ENCODE measurements around the gene C1QTNF9. TPM values are rescaled to one million over a fixed set of nuclear protein-coding genes. Genes with fewer than 3 reads are reported as not detected.
"Not testable (repeated sequence)": the region's sequence is repeated elsewhere in the genome, so short reads cannot be mapped to it uniquely, and the experiment has no call there.

Gene C1QTNF9, protein sequence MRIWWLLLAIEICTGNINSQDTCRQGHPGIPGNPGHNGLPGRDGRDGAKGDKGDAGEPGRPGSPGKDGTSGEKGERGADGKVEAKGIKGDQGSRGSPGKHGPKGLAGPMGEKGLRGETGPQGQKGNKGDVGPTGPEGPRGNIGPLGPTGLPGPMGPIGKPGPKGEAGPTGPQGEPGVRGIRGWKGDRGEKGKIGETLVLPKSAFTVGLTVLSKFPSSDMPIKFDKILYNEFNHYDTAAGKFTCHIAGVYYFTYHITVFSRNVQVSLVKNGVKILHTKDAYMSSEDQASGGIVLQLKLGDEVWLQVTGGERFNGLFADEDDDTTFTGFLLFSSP
- polyA plus RNA-seq (ENCODE audit: insufficient read length), result 8.7 TPM

DNA sequence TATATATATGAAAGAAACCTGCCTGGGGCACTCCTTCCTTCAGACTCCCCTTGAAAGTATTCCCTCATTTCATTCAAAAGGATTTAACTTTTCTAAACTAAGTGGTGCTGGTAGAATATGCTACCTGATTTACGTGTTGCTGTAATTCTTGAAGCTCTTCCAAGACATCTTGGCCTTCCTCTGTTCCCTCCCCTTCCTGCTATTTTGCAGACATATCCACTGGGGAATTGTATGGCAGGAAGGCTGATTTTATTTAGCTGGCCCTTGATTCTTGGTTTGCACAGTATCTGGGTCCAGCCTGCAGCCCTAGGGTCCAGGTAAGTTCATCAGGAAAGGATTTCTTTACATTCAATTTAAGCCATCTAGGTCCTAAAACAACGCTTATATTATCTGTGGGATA, at the start of gene C1QTNF9:
TSS of gene C1QTNF9 (plus strand) at position 281 of the 400 bp plus-strand sequence. CDS start 6,424 bp downstream, outside the sequence.
- DNase-seq, result not testable (repeated sequence)

DNA sequence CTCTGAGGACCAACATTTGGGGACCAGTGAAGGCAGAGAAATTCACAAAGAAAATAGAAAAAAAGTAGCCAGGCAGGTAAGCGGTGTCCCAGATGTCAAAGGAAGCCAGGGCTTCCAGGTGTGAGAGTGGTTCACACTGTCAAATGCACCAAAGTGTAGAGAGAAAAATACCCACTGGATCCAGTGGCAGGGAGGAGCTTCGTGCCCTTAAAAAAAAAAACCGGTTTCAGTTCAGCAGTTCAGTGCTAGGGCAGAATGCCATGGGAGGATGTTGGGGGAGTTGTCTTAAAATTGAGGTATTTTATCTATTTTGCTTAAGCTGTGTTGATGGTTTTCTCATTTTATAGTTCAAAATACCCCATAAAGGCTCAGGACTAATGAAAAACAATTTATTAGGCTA, 47.8 kb upstream of the C1QTNF9 start:
- no peak for DNase-seq

DNA sequence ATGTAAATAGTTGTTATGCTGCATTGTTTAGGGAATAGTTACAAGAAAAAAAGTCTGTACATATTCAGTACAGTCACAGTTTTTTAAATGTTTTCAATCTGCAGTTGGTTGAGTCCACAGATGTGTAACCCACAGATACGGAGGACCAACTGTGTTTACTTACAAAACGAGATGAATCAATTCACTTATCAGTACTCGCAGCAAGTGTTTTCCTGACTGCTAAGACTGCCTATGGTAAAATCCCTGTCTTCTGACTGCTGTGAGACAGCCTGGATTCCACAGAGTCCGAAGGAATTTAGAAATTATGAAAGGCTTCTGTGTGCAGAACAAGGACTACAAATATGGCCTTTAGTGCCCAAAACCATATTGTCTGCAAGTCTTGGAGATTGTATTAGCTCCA, 45.7 kb upstream of the C1QTNF9 start:
- no peak for DNase-seq

GRCh38 chr13:24264976-24265375, 44.4 kb upstream of the C1QTNF9 start:
- no peak for DNase-seq

DNA sequence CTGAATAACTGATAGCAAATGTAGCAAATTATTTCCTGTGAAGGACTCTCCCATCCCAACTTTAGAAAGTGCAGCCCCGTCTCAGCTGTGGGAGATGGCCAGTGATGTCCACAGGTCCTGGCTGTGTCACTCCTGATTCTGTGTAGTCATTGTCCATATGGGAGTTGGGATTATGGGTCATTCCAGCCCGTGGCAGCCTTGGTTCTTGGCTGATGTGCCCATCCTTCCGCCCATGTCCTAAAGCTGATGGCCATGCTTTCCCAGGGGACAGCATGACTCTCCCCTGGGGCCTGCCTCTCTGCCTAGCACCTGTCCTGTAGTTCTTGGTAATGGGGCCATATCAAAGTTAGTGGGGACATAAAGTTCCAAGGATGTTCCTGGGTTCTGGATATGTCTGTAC, 43.9 kb upstream of the C1QTNF9 start:
- no peak for DNase-seq

DNA sequence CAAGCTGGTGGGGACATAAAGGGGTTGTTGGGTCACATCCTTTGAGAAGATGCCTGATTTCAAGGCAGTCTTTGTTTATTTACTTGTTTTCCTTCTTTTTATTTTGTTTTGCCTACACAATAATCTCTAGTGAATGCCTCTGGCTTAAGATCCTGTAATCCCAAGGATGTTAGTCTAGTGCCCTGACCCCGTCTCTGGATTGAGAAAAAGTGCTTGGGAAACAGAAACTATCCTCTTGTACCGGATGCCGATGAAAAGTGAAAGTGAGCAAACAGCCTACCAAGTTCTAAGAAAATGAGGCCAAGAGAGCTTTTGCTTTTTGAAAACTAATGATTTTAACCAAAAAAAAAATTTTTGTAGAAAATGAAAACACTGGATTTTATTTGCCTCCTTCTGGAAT, 42.1 kb upstream of the C1QTNF9 start:
- DNase-seq, result no peak

DNA sequence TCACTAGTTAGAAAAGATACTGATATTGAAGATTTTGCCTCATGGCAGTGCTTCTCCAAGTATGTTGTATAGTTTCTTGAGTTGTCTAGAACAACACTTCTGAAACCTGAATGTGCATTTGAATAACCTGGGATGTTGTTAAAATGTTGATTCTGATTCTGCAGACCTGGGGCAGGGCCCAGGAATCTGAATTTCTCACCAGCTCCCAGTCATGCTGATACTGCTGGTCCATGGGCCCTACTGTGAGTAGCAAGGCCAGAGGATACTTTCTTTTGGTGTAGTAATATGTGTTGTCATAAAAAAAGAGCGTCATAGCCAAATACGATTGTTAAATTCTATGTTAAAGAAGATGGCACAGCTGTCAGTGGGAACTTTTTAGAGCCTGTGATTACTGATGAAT, 41.6 kb upstream of the C1QTNF9 start:
- DNase-seq, result no peak

DNA sequence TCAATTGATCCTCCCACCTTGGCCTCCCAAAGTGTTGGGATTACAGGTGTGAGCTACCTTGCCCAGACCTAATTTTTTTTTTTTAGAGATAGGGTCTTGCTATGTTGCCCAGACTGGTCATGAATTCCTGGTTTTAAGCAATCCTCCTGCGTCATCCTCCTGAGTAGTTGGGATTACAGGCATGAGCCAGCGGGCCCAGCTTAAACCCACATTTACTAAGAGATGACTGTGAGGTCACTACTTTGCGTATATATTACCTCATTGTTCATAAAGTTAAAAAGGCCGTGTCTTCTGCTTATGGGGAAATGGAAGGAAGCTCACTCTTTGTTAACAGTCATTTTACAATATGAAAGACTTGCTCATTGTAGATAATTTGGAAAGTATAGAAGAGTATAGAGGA, 39.6 kb upstream of the C1QTNF9 start:
- DNase-seq, result no peak

DNA sequence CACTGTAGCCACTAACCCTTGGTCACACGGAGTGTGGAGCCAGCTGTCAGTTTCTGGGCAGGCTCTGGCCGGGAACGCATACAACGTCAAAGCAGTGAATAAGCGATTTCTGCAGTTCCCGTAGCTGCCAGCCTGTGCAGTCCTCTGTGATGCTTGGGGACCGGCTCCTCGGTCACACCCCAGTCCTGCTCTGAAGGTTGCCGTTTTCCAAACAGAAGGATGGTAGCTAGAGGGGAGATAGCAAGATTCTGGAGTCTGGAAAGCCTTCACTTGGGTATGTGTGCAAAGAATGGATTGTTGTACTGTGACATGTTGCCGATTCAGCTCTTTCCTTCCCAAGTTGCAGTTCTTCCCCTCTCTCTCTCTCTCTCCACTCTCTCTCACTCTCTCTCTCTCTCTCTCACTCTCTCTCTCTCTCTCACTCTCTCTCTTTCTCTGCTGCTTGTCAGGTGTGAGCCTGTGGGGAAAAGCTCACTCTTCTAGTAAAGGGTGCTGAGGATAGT, 38.7 kb upstream of the C1QTNF9 start:
- peak; percentile 34 for DNase-seq

DNA sequence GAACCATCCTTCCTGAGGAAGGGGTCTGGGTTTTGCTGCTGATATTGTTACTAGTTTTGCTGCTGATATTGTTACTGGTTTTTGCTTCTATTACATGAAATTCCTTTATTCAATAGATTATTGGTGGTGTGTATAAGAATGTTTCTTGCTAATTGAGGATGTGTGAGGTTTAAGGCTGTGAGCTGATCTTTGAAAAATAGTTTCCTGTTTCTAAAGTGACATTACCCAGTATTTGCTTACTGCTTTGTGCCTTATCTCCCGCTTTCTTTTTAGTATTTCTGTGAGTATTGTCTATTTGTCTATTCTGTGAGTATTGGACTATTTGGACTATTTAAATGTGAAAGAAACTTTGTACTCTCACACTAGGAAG, 38.2 kb upstream of the C1QTNF9 start:
- DNase-seq, result no peak

DNA sequence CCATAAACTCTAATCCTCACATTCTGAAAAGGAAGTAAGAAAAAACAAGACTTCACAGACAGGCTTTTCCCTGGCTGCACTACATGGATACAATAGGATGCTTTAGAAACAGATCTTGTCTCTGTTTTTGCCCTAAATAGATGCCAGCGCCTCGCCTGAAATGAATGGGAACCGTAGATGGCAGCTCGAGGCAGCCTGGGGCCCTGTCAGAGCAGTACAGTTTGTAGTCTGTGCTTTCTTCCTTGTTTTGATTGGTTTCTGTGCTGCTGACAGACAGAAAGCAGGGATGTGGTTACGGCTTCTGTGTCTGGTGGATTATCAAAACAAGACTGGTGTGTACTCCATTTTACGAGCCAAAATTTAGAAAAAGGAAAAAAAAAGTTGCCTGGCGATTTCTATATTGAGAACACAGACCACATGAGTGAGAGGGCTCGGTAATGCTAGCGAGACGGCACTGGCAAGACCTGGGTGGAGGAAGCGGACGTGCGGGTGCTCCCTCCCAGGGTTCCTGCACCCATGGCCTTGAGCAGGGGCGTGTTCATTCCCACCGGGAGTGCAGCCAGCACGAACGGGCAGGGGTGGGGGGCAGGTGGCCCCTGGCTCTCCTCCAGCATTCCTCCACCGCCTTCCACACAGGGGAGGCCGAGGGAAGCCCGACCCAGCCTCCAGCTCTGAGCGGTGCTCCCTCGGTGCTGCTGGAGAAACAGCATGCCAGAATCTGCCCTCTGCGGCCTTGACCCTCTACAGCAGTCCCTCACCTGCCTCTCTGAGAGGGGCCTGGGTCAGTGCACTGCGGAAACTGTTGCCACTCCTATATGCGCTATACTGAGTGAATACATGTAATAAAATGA, 37.6 kb upstream of the C1QTNF9 start:
- peak; percentile 22 for DNase-seq

DNA sequence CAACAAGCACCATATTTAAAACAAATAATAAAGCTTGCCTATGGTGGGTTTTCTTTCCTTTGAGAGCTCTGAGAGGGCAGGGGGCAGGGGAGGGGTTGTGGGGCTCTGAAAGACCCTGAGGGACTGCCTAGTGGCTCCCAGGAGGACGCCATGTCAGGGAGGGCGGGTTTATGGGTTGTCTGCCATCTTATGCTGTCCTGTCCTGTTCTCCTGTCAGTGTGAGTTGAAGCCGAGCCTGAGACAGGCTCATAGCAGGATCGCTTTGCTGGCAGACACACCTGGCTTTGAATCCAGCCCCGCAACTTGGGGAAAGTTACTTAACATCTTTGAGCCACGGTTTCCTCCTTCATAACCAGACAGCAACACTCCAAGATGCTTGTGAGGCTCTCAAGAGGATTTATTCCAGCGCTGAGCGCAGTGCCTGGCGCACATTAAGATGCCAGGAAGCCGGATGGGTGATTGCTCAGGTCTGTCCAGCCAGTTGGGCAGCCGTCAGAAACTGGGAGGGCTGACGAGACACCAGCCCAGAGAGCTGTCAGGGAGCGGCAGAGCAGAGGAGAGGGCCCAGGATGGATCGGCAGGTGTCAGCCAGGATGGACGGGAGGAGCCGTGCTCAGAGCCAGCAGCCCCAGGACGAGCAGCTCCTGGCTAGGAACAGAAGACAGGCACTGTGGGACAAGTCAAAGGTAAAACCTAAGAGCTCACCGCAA, 36.8 kb upstream of the C1QTNF9 start:
- no peak for DNase-seq

GRCh38 chr13:24273926-24274325, 35.5 kb upstream of the C1QTNF9 start:
- DNase-seq, result no peak

GRCh38 chr13:24274452-24275021, 34.8 kb upstream of the C1QTNF9 start:
- no peak for DNase-seq

- no peak for DNase-seq
These were observed 34.3 kb upstream of the C1QTNF9 start for GRCh38 chr13:24275041-24275440.

DNA sequence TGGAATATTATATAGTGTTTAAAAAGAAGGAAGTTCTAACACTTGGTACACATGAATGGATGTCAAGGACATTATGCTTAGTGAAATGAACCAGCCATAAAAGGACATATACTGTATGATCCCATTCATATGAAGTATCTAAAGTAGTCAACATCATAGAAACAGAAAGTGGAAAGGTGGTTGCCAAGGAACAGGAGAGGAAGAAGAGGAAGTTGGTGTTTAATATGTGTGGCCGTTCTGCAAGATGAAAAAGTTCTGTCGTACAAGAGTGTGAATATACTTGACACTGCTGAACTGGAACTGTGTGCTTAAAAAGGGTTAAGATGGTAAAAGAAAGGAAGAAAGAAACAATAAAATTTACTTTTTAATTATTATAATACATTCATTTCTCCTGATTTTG, 33.1 kb upstream of the C1QTNF9 start:
- DNase-seq, result no peak

GRCh38 chr13:24276861-24277260, 32.5 kb upstream of the C1QTNF9 start:
- DNase-seq, result no peak

DNA sequence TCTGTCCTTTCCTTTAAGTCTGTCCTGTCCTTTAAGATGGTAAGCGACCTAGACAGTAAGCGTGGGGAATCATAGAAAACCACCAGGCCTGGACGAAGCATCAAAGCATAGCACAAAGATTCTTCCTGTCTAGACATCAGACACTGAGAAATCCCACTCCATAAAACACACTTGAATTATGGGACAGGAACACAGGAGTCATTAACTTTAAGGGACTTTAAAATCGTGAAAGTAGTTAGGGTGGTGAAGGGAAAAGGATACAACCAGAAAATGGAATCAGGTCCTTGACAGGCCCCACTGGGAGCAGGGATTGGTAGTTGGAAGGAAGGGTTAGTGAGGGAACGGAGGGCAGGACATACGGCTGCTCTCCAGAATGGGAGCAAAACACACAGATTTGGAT, 31.6 kb upstream of the C1QTNF9 start:
- DNase-seq, result no peak

GRCh38 chr13:24279327-24280110, 29.9 kb upstream of the C1QTNF9 start:
- DNase-seq, result no peak

DNA sequence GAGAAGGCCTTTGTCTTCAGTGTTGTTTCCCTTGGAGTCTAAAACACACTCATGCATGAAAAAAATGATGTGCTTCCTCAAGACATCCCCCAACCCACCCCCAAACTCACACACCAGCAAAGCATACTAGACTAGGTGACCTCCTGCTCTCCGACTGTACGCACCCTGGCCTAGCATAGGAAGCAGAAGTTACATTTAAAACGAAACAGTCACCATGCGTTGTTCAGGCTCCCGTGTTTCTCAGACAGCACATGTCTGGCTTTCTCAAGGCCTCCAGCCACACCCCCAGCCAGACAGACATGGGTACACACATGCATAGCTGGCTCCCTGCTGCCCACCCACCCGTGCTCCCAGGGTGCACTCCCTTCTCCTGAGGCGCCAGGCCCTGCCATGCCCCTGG, 28.7 kb upstream of the C1QTNF9 start:
- no peak for DNase-seq

DNA sequence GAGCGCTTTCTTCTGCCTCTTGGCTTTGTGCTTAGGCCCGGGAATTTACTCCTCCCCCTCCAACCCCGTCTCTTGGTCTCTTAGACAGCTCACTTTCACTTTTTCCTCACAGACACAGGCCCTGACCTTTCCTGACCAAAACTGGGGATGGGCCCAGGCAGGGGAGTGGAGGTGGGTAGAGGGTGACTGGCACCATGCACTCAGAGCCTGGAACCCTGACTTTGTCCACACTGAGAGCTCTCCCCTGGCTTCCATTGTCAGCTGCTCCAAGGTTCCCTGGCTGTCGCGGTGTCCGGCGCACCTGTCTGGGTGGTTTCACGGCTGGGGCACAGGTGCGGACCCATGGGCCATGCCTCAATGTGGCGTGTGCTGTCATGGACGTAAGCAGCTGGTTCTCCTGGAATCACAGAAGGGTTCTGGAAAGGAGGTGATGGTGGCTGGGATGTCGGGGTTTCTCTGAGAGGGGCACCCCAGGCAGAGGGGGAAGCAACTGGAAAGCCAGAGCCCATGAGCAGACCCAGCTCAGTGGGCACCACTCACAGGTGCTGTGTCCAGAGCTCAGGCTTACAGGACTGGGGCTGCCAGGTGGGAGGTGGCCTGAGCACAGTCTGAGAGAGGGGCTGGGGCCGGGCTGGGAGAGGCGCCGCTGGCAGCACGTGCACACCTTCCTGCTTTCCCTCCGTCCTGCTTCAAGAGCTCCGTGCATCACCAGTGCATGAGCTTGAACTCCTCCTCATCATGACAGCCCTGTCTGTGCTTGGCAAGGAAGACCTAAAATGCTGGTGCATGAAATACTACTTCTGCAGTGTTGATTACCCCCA, 28.0 kb upstream of the C1QTNF9 start:
- no peak for DNase-seq
